ENCODE results near the gene LIMA1. TPM values are rescaled to one million over a fixed set of nuclear protein-coding genes. Genes with fewer than 3 reads are reported as not detected.

Gene LIMA1
- total RNA-seq, 3 donors from 2014 or later (not counting 1 experiment from before 2014, with no cell fraction given), result 12.0 to 16.2 (median 13.7) TPM

DNA sequence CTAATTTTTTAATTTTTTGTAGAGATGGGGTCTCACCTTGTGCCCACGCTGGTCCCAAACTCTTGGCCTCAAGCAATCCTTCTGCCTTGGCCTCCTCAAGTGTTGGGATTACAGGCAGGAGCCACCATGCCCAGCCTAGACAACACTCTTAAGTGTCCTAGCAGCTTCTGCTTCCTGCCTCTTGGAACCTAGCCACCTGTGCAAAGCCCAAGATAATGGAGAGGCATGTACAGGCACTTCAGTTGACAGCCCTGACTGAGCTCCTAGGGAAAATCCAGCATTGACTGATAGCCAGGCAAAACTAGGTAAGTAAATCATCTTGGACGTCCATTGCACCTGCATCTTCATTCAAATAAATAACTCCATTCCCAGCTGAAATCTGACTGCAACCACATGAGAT lies 155.8 kb downstream of the LIMA1 start:
- intact Hi-C loops (cut with micrococcal nuclease), result no loop called here
- peaks cover 2% of the 10 kb centered on the region for H3K36me3 Mint-ChIP-seq
- 92% methylated on average over 2 of the region's 2 CpGs for WGBS (ENCODE audit: insufficient coverage)

More for the DNA sequence above, 155.8 kb downstream of the LIMA1 start:
- peaks cover 12 to 22% of the 10 kb centered on the region in 2 donors for H3K4me1 Mint-ChIP-seq
- no peak overlapping the region for H3K27ac ChIP-seq (ENCODE audit: low read length)
- H3K4me3 ChIP-seq (ENCODE audit: low read length), result no peak overlapping the region
- ATAC-seq, result no peak
- H3K9me3 ChIP-seq (ENCODE audit: control insufficient read depth, insufficient read depth, low read length), result no peaks in the 10 kb centered on the region
- no peak for DNase-seq
- H3K9me3 Mint-ChIP-seq, result no peaks in the 10 kb centered on the region
- TF ChIP-seq, protein P1, sequence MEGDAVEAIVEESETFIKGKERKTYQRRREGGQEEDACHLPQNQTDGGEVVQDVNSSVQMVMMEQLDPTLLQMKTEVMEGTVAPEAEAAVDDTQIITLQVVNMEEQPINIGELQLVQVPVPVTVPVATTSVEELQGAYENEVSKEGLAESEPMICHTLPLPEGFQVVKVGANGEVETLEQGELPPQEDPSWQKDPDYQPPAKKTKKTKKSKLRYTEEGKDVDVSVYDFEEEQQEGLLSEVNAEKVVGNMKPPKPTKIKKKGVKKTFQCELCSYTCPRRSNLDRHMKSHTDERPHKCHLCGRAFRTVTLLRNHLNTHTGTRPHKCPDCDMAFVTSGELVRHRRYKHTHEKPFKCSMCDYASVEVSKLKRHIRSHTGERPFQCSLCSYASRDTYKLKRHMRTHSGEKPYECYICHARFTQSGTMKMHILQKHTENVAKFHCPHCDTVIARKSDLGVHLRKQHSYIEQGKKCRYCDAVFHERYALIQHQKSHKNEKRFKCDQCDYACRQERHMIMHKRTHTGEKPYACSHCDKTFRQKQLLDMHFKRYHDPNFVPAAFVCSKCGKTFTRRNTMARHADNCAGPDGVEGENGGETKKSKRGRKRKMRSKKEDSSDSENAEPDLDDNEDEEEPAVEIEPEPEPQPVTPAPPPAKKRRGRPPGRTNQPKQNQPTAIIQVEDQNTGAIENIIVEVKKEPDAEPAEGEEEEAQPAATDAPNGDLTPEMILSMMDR (IDR thresholded peaks at IDR 0.05), result no peak
- no peak overlapping the region for H3K27ac Mint-ChIP-seq
- no peaks in the 10 kb centered on the region for H3K4me1 ChIP-seq (ENCODE audit: control insufficient read depth, insufficient read depth, low read length)
- no peak overlapping the region for H3K4me3 Mint-ChIP-seq
- H3K36me3 ChIP-seq (ENCODE audit: control insufficient read depth, insufficient read depth, low read length), result peaks cover 53% of the 10 kb centered on the region
- no peaks in the 10 kb centered on the region for H3K27me3 ChIP-seq (ENCODE audit: control insufficient read depth, insufficient read depth, low read length)
- no peaks in the 10 kb centered on the region for H3K27me3 Mint-ChIP-seq (ENCODE audit: low read depth in 2 of 2)

Other genes starting within 250 kb of the LIMA1 start
- under 1 TPM in 1 of 3 donors, not detected in 2; 0.21 TPM for gene ASIC1, start 225.9 kb downstream of the LIMA1 start, total RNA-seq
- 10 to 100 TPM; 81.3 to 97.0 (median 88.6) TPM for gene SMARCD1, start 198.2 kb downstream of the LIMA1 start, total RNA-seq
- gene GPD1, start 179.5 kb downstream of the LIMA1 start, total RNA-seq, result under 1 TPM in 1 of 3 donors, not detected in 2; 0.65 TPM
- 10 to 100 TPM; 32.8 to 42.6 (median 36.7) TPM for gene COX14, start 171.3 kb downstream of the LIMA1 start, total RNA-seq
- 10 to 100 TPM; 69.9 to 81.2 (median 75.8) TPM for gene CERS5, start 116.2 kb downstream of the LIMA1 start, total RNA-seq
- not detected for gene FAM186A, start 113.1 kb upstream of the LIMA1 start, total RNA-seq
- 10 to 100 TPM; 25.1 to 41.1 (median 35.3) TPM for gene LARP4, start 117.4 kb upstream of the LIMA1 start, total RNA-seq
- gene DIP2B, start 221.5 kb upstream of the LIMA1 start, total RNA-seq, result 10 to 100 TPM; 17.2 to 23.2 (median 22.2) TPM

All from natural killer cell (primary cell).